Right lobe of liver (tissue), 6 donors: Measurements from ENCODE around the gene ZNF620. TPM values are rescaled to one million over a fixed set of nuclear protein-coding genes. Genes with fewer than 3 reads are reported as not detected.

Experiments used
- ATAC-seq, 4 donors: fragments of 200-7000 bp; cut with Tn5 transposase; one replicate each; pipeline ENCODE4 v1.9.1; 2020; ENCODE audit warnings: mild to moderate bottlenecking in 4 of 4, moderate library complexity in 4 of 4
- DNase-seq, 3 donors: peaks; one replicate each; pipeline ENCODE4 v3.0.0-alpha.2; 2020
- H3K27ac ChIP-seq, 3 donors: fragments of 200-600 bp; one replicate each; pipeline ENCODE4 v1.8.0; 2022
- H3K27me3 ChIP-seq, 2 donors: fragments of 200-600 bp; one replicate each; pipeline ENCODE4 v1.8.0; 2022
- H3K36me3 ChIP-seq, 4 donors: fragments of 200-600 bp; sonication (generic) in 1 of 4; one replicate each; pipeline versions ENCODE4 v1.5.1 to v1.8.0; 2017 to 2022; ENCODE audit warnings: control low read depth in 1 of 4
- H3K4me1 ChIP-seq, 4 donors: fragments of 200-600 bp; sonication (generic) in 1 of 4; one replicate each; pipeline versions ENCODE4 v1.5.1 to v1.8.0; 2017 to 2022; ENCODE audit warnings: control low read depth in 1 of 4
- H3K4me3 ChIP-seq, 3 donors: fragments of 200-600 bp; one replicate each; pipeline ENCODE4 v1.8.0; 2022
- H3K9me3 ChIP-seq, 4 donors: fragments of 200-600 bp; sonication (generic) in 1 of 4; one replicate each; pipeline versions ENCODE4 v1.5.1 to v1.8.0; 2017 to 2022; ENCODE audit warnings: control low read depth in 1 of 4
- CTCF ChIP-seq, 4 donors: fragments of 200-600 bp in 3 of 4; fragments of 450-650 bp in 1 of 4; IDR thresholded peaks; one replicate each; pipeline versions ENCODE4 v1.5.1 to v1.8.0; 2016 to 2022; ENCODE audit warnings: antibody characterized with exemption in 4 of 4, mild to moderate bottlenecking in 2 of 4
- POLR2A ChIP-seq: fragments of 450-650 bp; IDR thresholded peaks from one replicate; pipeline ENCODE4 v1.6.1; 2017; ENCODE audit warnings: antibody characterized with exemption, mild to moderate bottlenecking
- WGBS: methylation state at CpG from one replicate; pipeline ENCODE4 v1.1.6; 2018; ENCODE audit warnings: low coverage, low lambda C conversion rate; ENCODE audit not compliant: insufficient coverage; ENCODE audit errors: missing lambda C conversion rate; 5-methylcytosine and 5-hydroxymethylcytosine counted together
- intact Hi-C, 2 donors: fragments of 100-400 bp; cut with DNase I; formaldehyde crosslinking; loops; one replicate each; pipeline versions ENCODE4 v1.11.2 to v1.14.1; 2022
- total RNA-seq, 6 experiments: library from RNA; depleted of rRNA in 2 of 6; stranded (reverse); fragments of >200 nt in 2 of 6; fragmentation: NEBNext Ultra II Directional in 3 of 6; extraction: Animal tissue kit (Norgen Biotek cat#: 25700) in 3 of 6; gene quantifications; one replicate each; pipeline versions ENCODE4 v1.1.0 to v1.2.4, GENCODE V29; 2016 to 2023
- donor health status: DM: no; HTN: yes; CAD: no.
- donor health status: DM: no; HTN: no; CAD: no.
- donor health status: DM: no; HTN: no; CAD: no.
- donor health status: DM: no; HTN: yes; CAD: no.
- donor health status: DM: no; HTN: yes; CAD: no.

The ZNF620 gene
- total RNA-seq, 6 experiments from 2014 or later: 1.1 to 2.3 (median 1.6) TPM

GRCh38 chr3:40477666-40478065 lies 28.2 kb upstream of the ZNF620 start:
- DNase-seq: no peak
- H3K9me3 ChIP-seq: no peaks in the 10 kb centered on the region
- H3K4me3 ChIP-seq: peak overlapping the region; percentile 43 to 95 (median 91)
- TF ChIP-seq POLR2A: no peak
- no peak for TF ChIP-seq CTCF (IDR thresholded peaks at IDR 0.05)
- H3K4me1 ChIP-seq: peaks cover 0 to 6% (median 3%) of the 10 kb centered on the region in 4 donors
- peak overlapping the region in 1 of 3 donors; percentile 61 for H3K27ac ChIP-seq
- H3K27me3 ChIP-seq: no peaks in the 10 kb centered on the region
- intact Hi-C loops: no loop called here
- peaks cover 0 to 7% (median 2%) of the 10 kb centered on the region in 4 donors for H3K36me3 ChIP-seq
- 48% methylated on average over 4 of the region's 4 CpGs for WGBS
- ATAC-seq: peak in 2 of 4 donors; percentile 17 to 35

GRCh38 chr3:40487172-40487571 lies 18.7 kb upstream of the ZNF620 start:
- Histone ChIP-seq H3K36me3 (peaks cover 0 to 16% (median 10%) of the 10 kb centered on the region in 4 donors), H3K4me3 (no peak overlapping the region), H3K4me1 (no peaks in the 10 kb centered on the region), H3K9me3 (peaks cover 0 to 9% (median 2%) of the 10 kb centered on the region in 4 donors), H3K27ac (no peak overlapping the region), H3K27me3 (no peaks in the 10 kb centered on the region)
- ATAC-seq: no peak
- intact Hi-C loops: no loop called here
- TF ChIP-seq POLR2A (no peak), CTCF (IDR thresholded peaks at IDR 0.05) (no peak)
- 100% methylated on average over 1 of the region's 3 CpGs for WGBS
- DNase-seq: no peak

GRCh38 chr3:40490916-40491315 lies 14.9 kb upstream of the ZNF620 start:
- WGBS: 95% methylated on average over 4 of the region's 5 CpGs
- no peak for DNase-seq
- no peaks in the 10 kb centered on the region for H3K27me3 ChIP-seq
- H3K27ac ChIP-seq: no peak overlapping the region
- H3K36me3 ChIP-seq: peaks cover 0 to 10% (median 5%) of the 10 kb centered on the region in 4 donors
- TF ChIP-seq POLR2A: no peak
- no peak for TF ChIP-seq CTCF (IDR thresholded peaks at IDR 0.05)
- ATAC-seq: no peak
- no peak overlapping the region for H3K4me3 ChIP-seq
- intact Hi-C loops: no loop called here
- peaks cover 0 to 9% (median 2%) of the 10 kb centered on the region in 4 donors for H3K9me3 ChIP-seq
- no peaks in the 10 kb centered on the region for H3K4me1 ChIP-seq

GRCh38 chr3:40494698-40495097 lies 11.1 kb upstream of the ZNF620 start:
- Histone ChIP-seq H3K27me3 (no peaks in the 10 kb centered on the region), H3K4me1 (no peaks in the 10 kb centered on the region), H3K9me3 (no peaks in the 10 kb centered on the region), H3K27ac (no peak overlapping the region), H3K4me3 (no peak overlapping the region), H3K36me3 (no peaks in the 10 kb centered on the region)
- DNase-seq: no peak
- ATAC-seq: no peak
- intact Hi-C loops: no loop called here
- WGBS: 61% methylated on average over 2 of the region's 2 CpGs
- no peak for TF ChIP-seq POLR2A
- no peak for TF ChIP-seq CTCF (IDR thresholded peaks at IDR 0.05)

- DNase-seq (no peak), ATAC-seq (no peak)
- no peaks in the 10 kb centered on the region for H3K27me3 ChIP-seq
- H3K4me3 ChIP-seq: no peak overlapping the region
- 85% methylated on average over 2 of the region's 2 CpGs for WGBS
- intact Hi-C loops: no loop called here
- no peaks in the 10 kb centered on the region for H3K9me3 ChIP-seq
- H3K27ac ChIP-seq: no peak overlapping the region
- no peaks in the 10 kb centered on the region for H3K4me1 ChIP-seq
- H3K36me3 ChIP-seq: no peaks in the 10 kb centered on the region
- TF ChIP-seq POLR2A (no peak), CTCF (IDR thresholded peaks at IDR 0.05) (no peak)
Observed at GRCh38 chr3:40497288-40497687, 8.6 kb upstream of the ZNF620 start.
